K562 (cell line): ENCODE measurements around the gene CEL. TPM values are rescaled to one million over a fixed set of nuclear protein-coding genes. Genes with fewer than 3 reads are reported as not detected.

Experiments used
- ATF4 ChIP-seq: fragments of 450-650 bp; formaldehyde crosslinking; IDR thresholded peaks from 2 replicates; pipeline ENCODE4 v1.4.0; 2022; ENCODE audit warnings: mild to moderate bottlenecking, moderate library complexity
- ELF1 ChIP-seq: fragments of 200-800 bp; sonication (Bioruptor generic); IDR thresholded peaks from 2 replicates; pipeline ENCODE4 v1.6.1; 2016; ENCODE audit warnings: missing genetic modification characterization, missing compliant biosample characterization
- FOXJ3 ChIP-seq: sonication (generic); formaldehyde crosslinking; IDR thresholded peaks from 2 replicates; pipeline ENCODE4 v1.4.0; 2020; ENCODE audit warnings: mild to moderate bottlenecking, missing genetic modification reagents
- HMBOX1 ChIP-seq: sonication (generic); IDR thresholded peaks from 2 replicates; pipeline ENCODE4 v1.6.1; 2016
- MECOM ChIP-seq: fragments of 250-450 bp; sonication (Bioruptor Pico); IDR thresholded peaks from 2 replicates; pipeline ENCODE4 v1.8.0; 2022; ENCODE audit warnings: inconsistent platforms
- MGA ChIP-seq: fragments of 450-650 bp; IDR thresholded peaks from 2 replicates; pipeline ENCODE4 v1.6.1; 2016; ENCODE audit warnings: mild to moderate bottlenecking, moderate library complexity
- PURB ChIP-seq: sonication (generic); formaldehyde crosslinking; IDR thresholded peaks from 2 replicates; pipeline ENCODE4 v1.9.0; 2021; ENCODE audit warnings: low read depth, mild to moderate bottlenecking, missing genetic modification reagents
- SMAD3 ChIP-seq: fragments of 450-650 bp; formaldehyde crosslinking; conservative IDR thresholded peaks from 2 replicates; pipeline ENCODE4 v1.4.0; 2020; ENCODE audit warnings: mild to moderate bottlenecking
- ZBTB11 ChIP-seq, 3 experiments: fragments of 200-800 bp in 1 of 3; fragments of 250-450 bp in 1 of 3; fragments of 450-650 bp in 1 of 3; sonication (Bioruptor Pico) in 1 of 3; sonication (Bioruptor generic) in 1 of 3; formaldehyde crosslinking in 1 of 3; IDR thresholded peaks; 2 replicates each; pipeline versions ENCODE4 v1.6.1 to v1.8.0; 2016 to 2022; ENCODE audit warnings: mild to moderate bottlenecking in 2 of 3, missing genetic modification characterization in 2 of 3, missing compliant biosample characterization in 1 of 3, moderate library complexity in 1 of 3
- ZNF24 ChIP-seq: fragments of 450-650 bp; IDR thresholded peaks from 2 replicates; pipeline ENCODE4 v1.6.1; 2016
- ZNF408 ChIP-seq: fragments of 250-450 bp; sonication (Bioruptor Pico); IDR thresholded peaks from 2 replicates; pipeline ENCODE4 v1.4.0; 2020; ENCODE audit warnings: low read depth, mild to moderate bottlenecking, moderate library complexity
- ZNF561 ChIP-seq: fragments of 450-650 bp; formaldehyde crosslinking; conservative IDR thresholded peaks from 2 replicates; pipeline ENCODE4 v1.4.0; 2020; ENCODE audit warnings: mild to moderate bottlenecking, moderate library complexity
- polyA plus RNA-seq, 8 experiments: library from polyadenylated mRNA; depleted of rRNA in 4 of 8; stranded (reverse) in 5 of 8; unstranded in 3 of 8; fragments of >200 nt; fragmentation: Nextera tagmentation in 2 of 8; fragmentation: Illumina TruSeq in 1 of 8; extraction: Ambion mirVana in 2 of 8; extraction: Trizol in 1 of 8; gene quantifications; 2 replicates each; pipeline versions ENCODE4 v1.2.1 to v1.2.3, GENCODE V29; 2011 to 2014; ENCODE audit warnings: inconsistent platforms in 1 of 8, missing spikeins in 1 of 8
- total RNA-seq, 7 experiments: library from RNA; depleted of rRNA in 6 of 7; stranded (reverse); fragments of >200 nt in 6 of 7; fragmentation: Illumina TruSeq in 2 of 7; extraction: Trizol in 2 of 7; gene quantifications; 2 replicates each; pipeline versions ENCODE4 v1.2.1 to v1.2.3, GENCODE V29; 2011 to 2021; ENCODE audit warnings: low replicate concordance in 1 of 7

CEL gene
- total and polyA plus RNA-seq, 9 of the 15 experiments (the other 6 are each of a cell fraction or from before 2014, with no cell fraction given) = 0.09 to 3.0 (median 0.51) TPM; not detected in 2

GRCh38 chr9:133058071-133058470 is 3.7 kb upstream of the CEL start (continued):
- TF ChIP-seq MGA (no peak), PURB (CRISPR knock-in tag) (no peak), HMBOX1 (no peak), ZNF24 (no peak), ATF4 (CRISPR knock-in tag) (no peak), FOXJ3 (CRISPR knock-in tag) (no peak), ELF1 (tag) (no peak), SMAD3 (CRISPR knock-in tag) (no peak), ZNF408 (CRISPR knock-in tag) (no peak), ZBTB11 (CRISPR knock-in tag; IDR thresholded peaks at IDR 0.05) (no peak), MECOM (no peak), ZNF561 (no peak)
